ENCODE measurements around the gene E2F4. TPM values are rescaled to one million over a fixed set of nuclear protein-coding genes. Genes with fewer than 3 reads are reported as not detected.

E2F4 gene
- total and polyA plus RNA-seq, 2 experiments from 2014 or later: 67.0 to 135 TPM

DNA sequence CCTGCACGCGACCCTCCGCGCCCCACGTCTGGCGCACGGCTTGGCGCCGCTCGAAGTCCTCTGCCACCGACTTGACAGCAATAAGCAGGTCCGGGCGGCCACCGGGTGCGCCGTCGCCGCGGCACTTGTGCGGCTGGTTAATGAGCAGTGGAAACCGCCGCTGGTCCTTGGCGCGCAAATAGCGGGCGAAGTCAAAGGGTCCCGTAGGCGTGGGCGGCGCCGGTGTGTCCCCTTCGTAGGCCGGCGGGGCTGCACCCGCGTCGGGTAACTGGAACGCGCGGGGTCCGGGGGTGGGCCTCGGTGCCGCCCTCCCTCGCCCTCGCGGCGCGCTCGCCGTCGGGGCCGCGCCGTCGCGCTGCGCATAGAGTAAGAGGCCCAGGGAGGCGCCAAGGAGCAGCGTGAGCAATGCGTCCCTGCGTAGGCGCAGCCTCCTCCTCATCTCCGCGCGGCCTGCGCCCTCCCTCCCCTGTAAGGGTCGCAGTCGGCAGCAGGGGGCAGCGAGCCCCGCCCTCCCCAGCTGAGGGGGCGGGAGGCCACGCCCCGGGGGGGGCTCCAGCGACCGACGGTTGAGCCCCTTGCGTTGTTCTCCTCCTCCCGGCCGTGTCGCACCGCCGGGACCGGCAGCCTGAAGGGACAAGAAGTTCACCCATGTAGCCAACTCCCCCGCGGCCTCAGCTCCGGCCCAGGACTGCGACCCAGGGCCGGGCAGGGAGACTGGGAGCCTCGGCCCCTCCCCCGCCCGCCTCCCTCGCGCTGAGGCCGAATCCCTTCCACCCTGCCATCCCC lies 41.7 kb upstream of the E2F4 start:
- no peaks in the 10 kb centered on the region for H3K9me3 Mint-ChIP-seq
- Histone ChIP-seq H3K27me3 (ENCODE audit: insufficient read depth) (peaks cover 72% of the 10 kb centered on the region), H3K27ac (ENCODE audit: low read depth) (no peak overlapping the region), H3K4me1 (ENCODE audit: insufficient read depth) (peaks cover 6% of the 10 kb centered on the region; the same call in 1 of the 2 replicates), H2AFZ (peak overlapping the region; percentile 97), H3F3A (replicated peaks; ENCODE audit: low read depth) (0 out of 2 replicates have a peak, but pooled peaks cover 7% of the 10 kb centered on the region), H3K79me2 (replicated peaks; ENCODE audit: insufficient read depth) (no peaks in the 10 kb centered on the region), H3K36me3 (ENCODE audit: insufficient read depth) (no peaks in the 10 kb centered on the region), H3K9me2 (ENCODE audit: insufficient read depth) (no peaks in the 10 kb centered on the region), H3K4me3 (peak overlapping the region; percentile 77), H4K20me1 (replicated peaks; ENCODE audit: insufficient read depth) (no peaks in the 10 kb centered on the region; the same call in 1 of the 2 replicates), H3K4me2 (peak overlapping the region; percentile 94)
- H3K4me3 Mint-ChIP-seq: peak overlapping the region; percentile 75; the same call in 2 of the 3 replicates
- peaks cover 16% of the 10 kb centered on the region for H3K36me3 Mint-ChIP-seq (ENCODE audit: low read depth)
- peaks cover 52% of the 10 kb centered on the region for H3K27me3 Mint-ChIP-seq (ENCODE audit: insufficient read depth, low read depth, poor library complexity)
- peak; percentile 55 for TF ChIP-seq CREB1 (CRISPR knock-in tag; IDR thresholded peaks at IDR 0.05; ENCODE audit: low read depth)
- no peak for TF ChIP-seq EZH2phosphoT487 (IDR thresholded peaks at IDR 0.05; ENCODE audit: unreplicated experiment)
- no peak for TF ChIP-seq ZNF331 (CRISPR knock-in tag; IDR thresholded peaks at IDR 0.05; ENCODE audit: low read depth)
- peak; percentile 2; the same call in 1 of the 2 replicates for TF ChIP-seq POLR2AphosphoS5 (IDR thresholded peaks at IDR 0.05; ENCODE audit: low read depth)
- TF ChIP-seq, protein P1, sequence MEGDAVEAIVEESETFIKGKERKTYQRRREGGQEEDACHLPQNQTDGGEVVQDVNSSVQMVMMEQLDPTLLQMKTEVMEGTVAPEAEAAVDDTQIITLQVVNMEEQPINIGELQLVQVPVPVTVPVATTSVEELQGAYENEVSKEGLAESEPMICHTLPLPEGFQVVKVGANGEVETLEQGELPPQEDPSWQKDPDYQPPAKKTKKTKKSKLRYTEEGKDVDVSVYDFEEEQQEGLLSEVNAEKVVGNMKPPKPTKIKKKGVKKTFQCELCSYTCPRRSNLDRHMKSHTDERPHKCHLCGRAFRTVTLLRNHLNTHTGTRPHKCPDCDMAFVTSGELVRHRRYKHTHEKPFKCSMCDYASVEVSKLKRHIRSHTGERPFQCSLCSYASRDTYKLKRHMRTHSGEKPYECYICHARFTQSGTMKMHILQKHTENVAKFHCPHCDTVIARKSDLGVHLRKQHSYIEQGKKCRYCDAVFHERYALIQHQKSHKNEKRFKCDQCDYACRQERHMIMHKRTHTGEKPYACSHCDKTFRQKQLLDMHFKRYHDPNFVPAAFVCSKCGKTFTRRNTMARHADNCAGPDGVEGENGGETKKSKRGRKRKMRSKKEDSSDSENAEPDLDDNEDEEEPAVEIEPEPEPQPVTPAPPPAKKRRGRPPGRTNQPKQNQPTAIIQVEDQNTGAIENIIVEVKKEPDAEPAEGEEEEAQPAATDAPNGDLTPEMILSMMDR (conservative IDR thresholded peaks at IDR 0.05; ENCODE audit: low read depth in 2 of 2): peak in 1 of 2 experiments; percentile 75; a peak in 1 of 4 replicates
- H3K4me1 Mint-ChIP-seq: peaks cover 10% of the 10 kb centered on the region; the same call in 2 of the 3 replicates
- DNase-seq (ENCODE audit: low spot score) (peak; percentile 83), ATAC-seq (peak; percentile 67)
- no peak overlapping the region for H3K27ac Mint-ChIP-seq

DNA sequence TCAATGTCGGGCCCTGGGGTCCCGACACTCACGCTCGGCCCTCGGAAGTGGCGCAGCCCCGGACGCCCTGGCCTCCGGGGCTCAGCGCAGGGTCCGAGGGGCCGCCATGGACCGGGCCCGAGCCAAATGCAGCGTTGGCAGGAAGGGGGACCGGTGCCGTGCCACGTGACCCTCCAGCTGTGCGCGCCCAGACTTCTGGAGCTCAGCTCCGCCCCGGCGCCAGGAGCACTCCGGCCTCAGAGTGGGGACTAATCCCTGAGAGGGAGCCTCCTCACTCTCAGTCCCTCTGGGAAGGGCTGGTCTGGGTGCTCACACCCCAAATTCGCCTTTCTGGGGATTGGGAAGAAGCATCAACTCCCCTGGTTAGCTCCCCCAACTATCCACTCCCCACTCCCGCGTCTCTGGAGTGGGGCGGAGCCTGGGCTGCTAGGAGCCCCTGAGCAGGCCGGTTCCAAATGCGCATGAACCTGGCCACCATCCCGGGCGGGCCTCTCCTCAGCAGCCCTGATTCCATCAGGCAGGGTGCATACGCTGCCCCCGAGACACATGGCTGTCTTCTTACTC lies 41.0 kb upstream of the E2F4 start, which contains the start of gene B3GNT9:
TSS of gene B3GNT9 (minus strand) at position 166 of the 564 bp plus-strand sequence. CDS start 513 bp downstream, outside the sequence.
- H3K79me2 ChIP-seq (replicated peaks; ENCODE audit: insufficient read depth): no peaks in the 10 kb centered on the region
- Mint-ChIP-seq H3K4me3 (peak within 1 kb of the TSS; percentile 75), H3K27me3 (ENCODE audit: insufficient read depth, low read depth, poor library complexity) (peaks cover 59% of the 10 kb centered on the region), H3K27ac (no peak within 1 kb of the TSS), H3K36me3 (ENCODE audit: low read depth) (peaks cover 12% of the 10 kb centered on the region), H3K9me3 (no peaks in the 10 kb centered on the region), H3K4me1 (peaks cover 10% of the 10 kb centered on the region; the same call in 2 of the 3 replicates)
- DNase-seq (ENCODE audit: low spot score) (peak; percentile 84), ATAC-seq (peak; percentile 38)
- H4K20me1 ChIP-seq (replicated peaks; ENCODE audit: insufficient read depth): peaks cover 4% of the 10 kb centered on the region; the same call in 1 of the 2 replicates
- TF ChIP-seq POLR2AphosphoS5 (IDR thresholded peaks at IDR 0.05; ENCODE audit: low read depth): peak; percentile 73
- TF ChIP-seq, protein P1 (conservative IDR thresholded peaks at IDR 0.05; ENCODE audit: low read depth in 2 of 2): no peak
- TF ChIP-seq CREB1 (CRISPR knock-in tag; IDR thresholded peaks at IDR 0.05; ENCODE audit: low read depth): no peak
- H3K36me3 ChIP-seq (ENCODE audit: insufficient read depth): no peaks in the 10 kb centered on the region
- H2AFZ ChIP-seq: peak within 1 kb of the TSS; percentile 97
- peaks cover 79% of the 10 kb centered on the region for H3K27me3 ChIP-seq (ENCODE audit: insufficient read depth)
- no peaks in the 10 kb centered on the region for H3K9me2 ChIP-seq (ENCODE audit: insufficient read depth)
- 0 out of 2 replicates have a peak, but pooled peaks cover 7% of the 10 kb centered on the region for H3F3A ChIP-seq (replicated peaks; ENCODE audit: low read depth)
- peaks cover 9% of the 10 kb centered on the region; the same call in 1 of the 2 replicates for H3K4me1 ChIP-seq (ENCODE audit: insufficient read depth)
- peak within 1 kb of the TSS; percentile 94 for H3K4me2 ChIP-seq
- no peak within 1 kb of the TSS for H3K27ac ChIP-seq (ENCODE audit: low read depth)
- peak within 1 kb of the TSS; percentile 77 for H3K4me3 ChIP-seq
